HG03558 (cell line): Measurements from ENCODE around the gene PLCB4.

ENCODE experiments used
- ATAC-seq: cut with Tn5 transposase; IDR thresholded peaks from one replicate; pipeline ENCODE4 v1.9.1; 2021; ENCODE audit warnings: moderate number of reproducible peaks; ENCODE audit not compliant: unreplicated experiment; ENCODE audit errors: extremely low read depth

The PLCB4 gene

DNA sequence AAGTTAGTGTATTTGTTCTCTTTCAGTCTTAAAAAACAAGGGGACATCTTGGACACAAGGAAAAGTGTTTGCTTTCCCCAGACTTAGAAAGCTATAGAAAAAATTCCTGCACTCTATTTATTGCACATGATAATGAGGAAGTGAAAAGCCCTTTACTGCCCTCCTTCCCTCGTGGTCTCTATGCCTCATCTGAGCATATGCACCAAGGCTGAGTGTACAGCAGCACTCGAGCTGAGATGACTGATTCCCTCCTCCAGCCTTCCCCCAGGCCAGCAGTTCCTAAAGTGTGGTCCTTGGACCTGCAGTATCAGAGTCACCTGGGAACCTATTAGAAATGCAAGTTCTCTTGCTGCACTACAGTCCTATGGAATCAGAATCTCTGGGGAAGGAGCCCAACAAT, 431.2 kb downstream of the PLCB4 start:
- ATAC-seq = no peak

DNA sequence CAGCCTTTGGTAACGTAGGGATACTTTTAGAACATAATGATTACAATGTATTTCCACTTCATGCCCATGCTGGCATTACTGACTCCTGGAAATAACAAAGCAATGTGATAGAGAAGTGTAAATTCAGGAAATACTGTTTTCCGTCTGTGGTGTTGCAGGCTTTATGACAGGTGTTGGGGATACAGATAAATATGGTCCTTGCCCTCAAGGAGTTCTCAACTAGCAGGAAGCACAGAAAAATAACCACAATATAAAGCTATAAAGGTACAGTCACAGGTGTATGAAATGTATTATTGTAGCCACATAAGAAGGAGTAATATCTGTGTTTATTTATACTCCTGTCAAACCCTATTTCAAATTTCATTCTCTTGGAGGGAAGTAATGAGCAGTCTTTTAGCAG, 432.6 kb downstream of the PLCB4 start:
- no peak for ATAC-seq

DNA sequence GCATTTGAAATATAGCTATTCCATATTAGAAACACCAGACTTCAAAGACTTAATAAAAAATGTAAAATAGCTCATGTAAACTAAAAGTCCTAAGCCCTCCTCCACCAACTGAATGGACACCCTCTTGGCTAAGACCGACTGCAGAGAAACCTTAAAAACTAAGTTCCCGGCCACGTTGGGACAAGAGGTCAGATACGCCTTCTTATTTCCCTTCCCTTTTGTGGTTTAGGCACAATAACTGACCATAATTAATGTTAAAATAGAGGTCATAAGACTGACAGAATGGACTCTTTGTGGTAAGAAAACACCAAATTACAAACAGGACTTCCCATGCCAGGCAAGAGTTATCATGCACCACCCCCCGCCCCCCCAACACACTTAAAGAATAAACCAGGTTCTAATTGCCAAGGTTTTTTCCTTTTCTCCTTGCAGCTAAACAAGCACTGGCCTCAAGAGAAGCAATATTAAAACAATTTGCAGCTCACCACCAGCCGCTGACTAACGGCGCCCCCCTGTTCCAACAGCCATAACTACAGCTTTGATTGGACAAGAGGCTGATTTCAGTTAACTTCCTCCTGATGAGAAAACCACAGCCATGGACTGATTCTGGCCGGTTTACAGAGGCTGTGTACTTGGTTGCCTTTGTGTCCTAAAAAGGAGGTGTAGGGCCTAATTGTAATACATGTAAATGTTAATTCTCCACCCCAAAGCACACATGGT, 434.8 kb downstream of the PLCB4 start:
- no peak for ATAC-seq

DNA sequence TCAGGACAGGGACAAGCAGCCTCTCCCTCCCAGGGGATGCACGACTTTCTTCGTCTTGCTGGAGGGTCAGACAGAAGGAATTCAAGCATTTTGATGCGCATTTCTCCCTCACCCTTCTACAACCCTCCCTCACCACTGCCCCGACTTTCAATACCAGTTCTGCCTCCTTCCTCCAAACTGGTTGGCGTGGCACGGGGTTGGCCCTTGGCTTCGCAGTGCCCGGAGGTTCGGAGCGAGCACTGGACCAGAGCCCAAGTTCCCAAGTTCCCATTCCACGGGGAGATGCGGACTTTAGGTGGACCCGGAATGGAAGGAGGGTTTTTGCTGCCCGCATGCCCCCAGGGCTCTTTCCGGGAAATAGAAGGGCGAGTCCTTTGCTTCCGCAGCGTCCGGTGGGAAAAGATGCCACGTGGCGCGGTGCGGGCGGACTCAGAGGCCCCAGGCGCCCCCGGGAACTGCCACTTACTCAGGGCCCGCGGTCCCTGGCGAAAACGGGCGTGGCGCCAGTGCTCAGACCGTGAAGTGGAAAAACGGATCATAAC, 437.5 kb downstream of the PLCB4 start:
- ATAC-seq = no peak

DNA sequence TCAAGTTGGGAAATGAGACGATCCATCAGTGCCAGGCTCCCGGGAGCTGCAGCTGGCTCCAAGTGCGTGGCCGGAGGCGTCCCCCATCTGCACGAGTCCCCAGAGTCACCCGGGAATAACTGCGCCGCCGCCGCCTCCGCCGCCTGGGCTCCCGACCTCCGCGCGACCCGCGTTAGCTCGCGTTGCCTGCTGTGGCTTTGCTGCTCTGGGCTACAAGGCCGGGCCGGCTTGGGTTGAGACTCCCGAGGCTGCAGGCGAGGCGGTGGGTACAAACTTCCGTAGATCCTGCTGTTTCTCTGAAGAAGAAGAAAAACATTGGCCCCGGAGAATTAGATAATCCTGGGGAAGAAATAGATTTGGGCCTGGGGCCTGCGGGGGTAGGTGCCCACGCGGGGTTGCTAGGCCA, 438.1 kb downstream of the PLCB4 start:
- no peak for ATAC-seq

DNA sequence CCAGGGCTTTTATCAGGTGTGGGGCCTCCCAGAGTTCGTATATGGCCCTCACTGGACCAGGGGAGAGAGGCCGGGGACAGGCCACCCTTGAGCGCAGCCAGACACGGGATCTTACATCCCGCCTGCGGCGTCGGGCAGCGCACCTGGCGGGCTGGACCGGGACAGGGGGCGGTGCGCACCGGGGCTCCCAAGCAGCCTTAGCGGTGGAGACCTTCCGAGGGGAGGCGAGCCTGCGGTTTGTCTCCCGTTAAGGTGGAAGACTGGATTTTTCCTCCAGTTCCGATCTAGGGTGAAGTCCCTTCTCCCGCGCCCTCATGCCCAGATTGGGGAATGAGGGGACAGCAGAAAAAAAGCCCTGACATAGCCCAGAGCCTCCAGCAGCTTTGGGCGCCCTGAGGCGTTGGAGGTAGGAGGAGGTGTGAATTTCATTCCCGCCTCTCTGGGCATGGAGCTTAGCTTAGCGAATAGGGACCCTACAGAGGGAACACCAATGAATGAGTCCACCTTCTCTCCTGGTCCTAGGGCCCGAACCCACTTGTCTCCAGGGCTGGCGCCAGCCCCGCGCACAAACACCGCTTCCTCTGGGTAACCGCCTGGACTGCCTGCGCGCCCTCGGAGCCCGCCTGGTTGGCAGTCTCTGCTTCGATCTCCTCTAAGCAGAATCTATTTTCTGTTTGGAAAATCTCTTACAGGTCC, 438.8 kb downstream of the PLCB4 start:
- no peak for ATAC-seq

DNA sequence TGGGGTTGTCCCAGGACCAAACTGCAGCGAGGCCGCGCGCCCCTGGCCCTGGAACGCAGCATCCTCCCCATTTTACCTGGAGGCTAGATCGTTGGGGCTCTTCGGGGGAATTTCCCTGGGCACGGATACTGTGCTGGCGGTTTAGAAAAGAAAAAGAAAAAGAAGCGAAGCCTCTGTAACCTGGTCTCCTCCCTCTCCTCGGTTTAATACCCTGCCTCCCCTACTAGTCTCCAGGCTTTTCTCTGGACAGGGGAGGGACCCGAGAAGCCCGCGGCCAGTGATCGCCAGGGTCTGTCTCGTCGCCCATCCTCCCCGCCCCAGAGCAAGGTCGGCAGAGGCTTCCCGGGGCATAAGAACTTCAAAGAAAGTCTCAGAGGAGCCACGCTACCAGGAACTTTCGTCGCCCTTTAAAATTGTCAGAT, 439.4 kb downstream of the PLCB4 start:
- ATAC-seq = no peak

DNA sequence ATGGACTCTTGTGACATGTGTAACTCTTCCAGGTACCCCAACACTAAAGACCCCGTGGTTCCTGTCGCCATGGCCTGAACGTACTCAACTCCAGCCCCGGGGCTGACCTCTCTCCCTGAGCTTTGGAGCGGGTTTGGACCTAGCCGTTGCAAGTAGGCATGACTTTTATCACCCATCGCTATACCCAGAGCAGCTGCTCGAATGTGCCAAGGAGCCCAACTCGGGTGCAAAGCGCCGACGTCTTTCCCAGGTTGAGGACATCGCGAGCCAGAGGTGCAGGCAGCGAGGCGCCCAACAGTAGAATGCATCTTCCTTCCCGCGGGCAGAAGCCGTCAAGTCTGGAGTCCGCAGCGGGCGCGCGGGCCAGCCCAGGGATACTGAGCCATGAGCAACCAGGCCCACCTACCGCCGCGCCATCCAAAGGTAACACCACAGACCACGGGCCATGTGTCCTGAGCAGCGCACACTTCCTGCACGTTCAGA, 439.9 kb downstream of the PLCB4 start:
- ATAC-seq = no peak

DNA sequence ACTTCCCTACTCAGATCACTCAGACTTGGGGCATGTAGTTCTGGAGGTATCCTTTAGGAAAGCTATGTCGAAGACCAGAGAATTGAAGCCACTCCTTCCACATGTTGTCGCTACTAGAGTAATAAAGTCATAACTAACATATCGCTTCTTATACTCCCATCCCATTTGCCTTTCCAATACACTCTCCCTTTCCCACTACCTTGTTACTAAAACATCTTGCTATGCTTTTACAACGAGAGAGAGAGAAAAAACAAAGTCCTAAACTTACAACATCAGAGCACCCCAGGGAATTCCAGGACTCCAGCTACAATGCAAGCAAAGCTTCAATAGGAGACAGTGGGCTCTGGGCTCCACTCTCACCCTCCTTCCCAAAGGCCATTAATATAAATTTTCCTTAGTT, 440.4 kb downstream of the PLCB4 start:
- ATAC-seq = no peak

DNA sequence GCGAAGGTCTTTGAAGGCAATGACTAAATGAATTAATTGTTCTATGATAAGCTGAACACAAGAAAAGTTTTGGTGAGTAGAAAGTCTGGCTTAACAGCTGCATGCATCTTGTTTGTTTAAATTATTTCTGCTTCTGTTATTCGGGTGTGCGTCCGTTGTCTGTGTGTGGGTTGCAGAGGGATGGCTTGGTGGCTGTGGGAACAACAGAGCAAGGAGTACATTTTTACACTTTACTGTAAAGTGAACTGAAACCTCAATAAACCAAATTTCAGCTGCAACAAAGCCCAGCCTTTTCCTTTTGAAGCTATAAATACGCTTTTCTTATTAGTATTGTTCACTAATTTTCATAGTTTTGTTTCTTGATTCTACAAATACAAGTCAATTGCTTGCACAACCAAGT, 442.0 kb downstream of the PLCB4 start:
- ATAC-seq = no peak

DNA sequence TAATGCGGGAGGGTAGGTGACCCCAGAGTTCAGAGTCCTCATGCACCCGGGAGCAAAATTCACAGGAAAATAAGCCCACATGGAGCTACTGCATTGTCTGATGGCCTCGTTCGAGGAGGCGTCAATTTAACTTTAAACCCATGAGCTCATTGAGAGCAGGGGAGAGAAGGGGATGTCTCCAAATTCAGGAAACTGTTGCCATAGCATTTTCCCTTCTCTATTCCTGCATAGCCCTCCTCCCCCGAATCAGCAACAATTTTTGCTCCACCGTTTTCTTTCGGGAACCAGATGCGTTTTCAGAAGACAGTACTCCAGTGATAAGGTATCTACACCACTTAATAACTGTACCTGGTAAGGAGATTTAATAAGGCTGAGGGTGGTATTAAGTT, 445.2 kb downstream of the PLCB4 start:
- no peak for ATAC-seq

DNA sequence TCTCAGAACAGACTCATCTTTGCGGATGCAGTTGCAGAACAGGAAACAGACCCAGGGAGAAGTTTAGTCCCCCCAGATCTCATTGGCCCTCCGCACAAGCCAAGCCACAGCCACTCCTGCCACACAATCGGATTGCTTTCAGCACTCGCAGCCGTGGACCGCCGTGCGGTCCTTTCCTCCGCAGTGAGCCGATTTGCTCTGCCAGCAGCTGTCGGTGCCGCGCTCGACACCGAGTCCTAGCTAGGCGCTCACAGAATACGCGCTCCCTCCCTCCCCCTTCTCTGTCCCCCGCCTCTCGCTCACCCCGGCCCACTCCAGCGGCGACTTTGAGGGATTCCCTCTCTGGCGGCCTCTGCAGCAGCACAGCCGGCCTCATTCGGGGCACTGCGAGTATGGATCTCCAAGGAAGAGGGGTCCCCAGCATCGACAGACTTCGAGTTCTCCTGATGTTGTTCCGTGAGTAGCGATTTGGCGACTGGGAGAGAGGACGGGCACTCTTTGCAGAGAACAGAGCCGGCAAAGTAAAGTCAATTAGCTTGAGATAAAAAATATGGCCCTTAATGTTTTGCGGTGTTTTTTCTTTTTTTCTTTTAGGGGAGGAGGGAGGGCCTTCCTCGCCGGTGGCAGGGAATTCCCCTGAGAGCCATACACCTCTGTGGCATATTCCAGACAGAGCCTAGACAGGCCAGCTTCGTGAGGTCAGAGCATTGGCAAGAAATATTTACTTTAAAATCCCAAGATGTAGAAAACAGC, 445.8 kb downstream of the PLCB4 start, which contains the start of gene LAMP5:
Gene LAMP5 (plus strand): TSS at position 130 of the 753 bp plus-strand sequence. CDS start 263 bp downstream, at position 393.
- ATAC-seq = no peak

DNA sequence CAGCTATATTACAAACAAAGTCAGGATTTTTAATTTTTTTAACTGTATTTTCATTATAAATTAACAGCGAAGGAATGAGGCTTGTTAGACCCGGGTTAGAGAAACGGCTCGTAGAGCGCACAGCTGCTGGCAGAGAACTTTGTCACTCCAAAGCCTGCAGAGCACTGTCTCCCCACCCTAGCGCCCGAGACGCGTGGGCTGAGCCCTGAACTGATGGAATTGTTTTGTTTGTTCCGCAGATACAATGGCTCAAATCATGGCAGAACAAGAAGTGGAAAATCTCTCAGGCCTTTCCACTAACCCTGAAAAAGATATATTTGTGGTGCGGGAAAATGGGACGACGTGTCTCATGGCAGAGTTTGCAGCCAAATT, 446.3 kb downstream of the PLCB4 start:
- no peak for ATAC-seq

DNA sequence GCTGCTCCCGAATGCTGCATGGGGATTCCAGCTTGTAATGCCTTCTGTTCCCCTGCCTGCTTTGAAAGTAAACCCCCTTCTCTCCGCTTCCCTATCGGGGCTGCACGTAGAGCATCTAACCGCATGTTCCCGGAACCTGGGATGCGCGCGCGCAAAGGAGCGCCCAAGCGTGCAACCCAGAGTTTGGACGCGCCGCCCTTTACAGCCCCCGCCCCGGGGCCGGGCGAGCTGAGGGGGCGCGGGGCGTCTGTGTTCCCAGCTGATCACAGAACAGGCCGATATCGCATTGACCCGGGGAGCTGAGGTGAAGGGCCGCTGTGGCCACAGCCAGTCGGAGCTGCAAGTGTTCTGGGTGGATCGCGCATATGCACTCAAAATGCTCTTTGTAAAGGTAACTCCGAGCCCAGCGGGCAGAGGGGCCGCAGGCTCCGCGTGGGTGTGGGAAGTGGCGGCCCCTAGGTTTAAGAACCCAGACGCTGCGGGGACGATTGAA, 446.9 kb downstream of the PLCB4 start:
- ATAC-seq = no peak

DNA sequence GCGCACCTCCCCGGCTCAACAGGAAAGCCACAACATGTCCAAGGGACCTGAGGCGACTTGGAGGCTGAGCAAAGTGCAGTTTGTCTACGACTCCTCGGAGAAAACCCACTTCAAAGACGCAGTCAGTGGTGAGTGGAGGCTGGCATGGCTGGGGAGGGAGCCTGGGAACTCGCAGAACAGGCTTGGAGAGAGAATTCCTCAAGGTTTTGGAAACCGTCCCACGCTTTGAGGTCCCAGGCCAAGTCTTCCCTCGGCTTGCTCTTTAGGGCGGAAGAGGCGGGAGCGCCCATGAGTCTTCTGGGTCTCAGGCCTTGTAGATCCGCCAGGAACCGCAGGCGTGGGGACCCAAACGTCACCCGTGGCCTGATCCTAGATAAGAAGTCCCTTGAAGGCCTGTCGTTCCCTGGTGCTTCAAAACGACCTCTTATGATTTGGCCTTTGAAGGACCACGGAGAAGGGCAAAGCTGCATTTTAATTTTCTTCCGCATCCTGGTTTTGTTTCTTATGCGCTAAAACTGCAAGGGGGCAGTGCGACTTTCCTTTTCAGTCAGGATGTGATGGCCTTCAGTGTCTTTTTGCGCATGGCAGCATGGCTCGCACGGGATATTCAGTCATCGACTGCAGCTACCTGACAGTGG, 447.5 kb downstream of the PLCB4 start:
- no peak for ATAC-seq

DNA sequence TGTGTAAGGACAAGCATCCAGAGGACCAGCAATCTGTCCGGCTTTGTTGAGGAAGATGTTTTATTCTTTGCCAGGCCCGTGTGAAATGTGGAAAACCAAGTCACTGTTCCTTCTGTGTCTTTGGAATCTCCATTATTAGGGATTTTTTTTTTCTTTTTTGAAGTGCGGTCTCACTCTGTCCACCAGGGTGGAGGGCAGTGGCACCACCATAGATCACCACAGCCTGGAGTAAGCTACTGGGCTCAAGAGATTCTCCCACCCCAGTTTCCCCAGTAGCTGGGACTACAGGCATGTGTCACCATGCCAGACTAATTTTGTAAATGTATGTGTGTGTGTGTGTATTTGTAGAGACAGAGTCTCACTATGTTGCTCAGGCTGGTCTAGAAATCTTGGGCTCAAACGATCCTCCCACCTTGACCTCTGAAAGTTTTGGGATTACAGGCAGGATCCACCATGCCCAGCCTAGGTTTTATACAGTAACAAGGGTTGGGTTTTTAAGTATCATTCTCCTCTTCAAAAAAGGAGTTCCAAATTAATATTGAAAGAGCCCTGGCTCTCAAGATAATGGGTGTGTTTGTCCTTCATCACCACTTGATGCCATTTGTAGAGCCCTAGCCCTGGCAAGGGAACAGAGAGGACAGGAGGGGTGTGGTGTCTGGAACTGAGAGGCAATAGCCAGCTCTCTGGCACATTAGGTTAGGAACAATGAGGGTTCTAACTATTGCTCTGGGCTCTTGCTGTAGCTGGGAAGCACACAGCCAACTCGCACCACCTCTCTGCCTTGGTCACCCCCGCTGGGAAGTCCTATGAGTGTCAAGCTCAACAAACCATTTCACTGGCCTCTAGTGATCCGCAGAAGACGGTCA, 448.6 kb downstream of the PLCB4 start:
- no peak for ATAC-seq

DNA sequence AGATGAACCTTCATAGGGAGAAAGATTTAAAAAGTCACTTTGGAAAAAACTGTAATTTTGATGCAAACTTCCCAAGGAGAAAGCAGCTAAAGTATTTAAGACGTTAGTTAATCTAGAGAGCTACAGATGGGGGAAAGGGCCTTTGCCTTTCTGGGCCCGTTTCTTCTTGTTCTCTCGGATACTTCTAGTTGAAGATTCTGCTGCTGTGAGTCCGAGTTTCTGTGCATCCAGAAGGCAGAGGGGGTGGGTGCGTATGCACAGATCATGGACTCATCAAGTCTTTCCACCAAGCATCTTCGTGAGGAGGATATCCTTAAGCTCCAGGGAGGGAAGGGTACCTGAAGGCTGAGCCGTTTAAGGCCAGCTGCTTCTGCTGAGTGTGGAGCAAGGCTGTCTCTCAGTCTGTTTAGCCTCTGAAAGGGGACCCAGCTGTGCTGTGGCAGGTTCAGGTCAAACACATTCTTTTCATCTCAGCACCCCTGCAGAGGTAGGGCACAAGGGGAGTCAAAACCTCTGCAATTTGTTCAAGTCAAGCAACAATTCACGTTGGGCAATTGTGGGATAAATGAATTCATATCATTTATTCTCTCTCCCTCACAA, 449.8 kb downstream of the PLCB4 start:
- ATAC-seq = no peak

DNA sequence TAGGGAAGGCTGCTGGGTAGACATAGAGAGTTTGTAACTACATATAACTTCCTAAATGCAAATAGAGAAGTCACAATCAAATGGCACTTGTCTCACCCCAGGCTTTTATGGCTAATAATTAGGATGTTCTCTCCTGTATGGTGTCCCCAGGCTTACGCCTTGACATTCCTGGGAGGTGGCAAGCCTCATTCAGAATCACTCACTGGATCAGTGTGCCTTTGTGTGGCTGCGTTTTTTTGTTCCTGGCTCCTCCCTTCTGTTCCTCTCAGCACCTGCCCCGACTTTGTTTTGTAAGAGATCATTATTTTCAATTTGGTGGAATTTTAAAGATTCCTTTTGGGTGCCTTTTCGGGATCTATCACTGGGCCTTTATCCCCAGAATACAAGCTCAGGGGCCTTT, 451.2 kb downstream of the PLCB4 start:
- ATAC-seq = no peak

DNA sequence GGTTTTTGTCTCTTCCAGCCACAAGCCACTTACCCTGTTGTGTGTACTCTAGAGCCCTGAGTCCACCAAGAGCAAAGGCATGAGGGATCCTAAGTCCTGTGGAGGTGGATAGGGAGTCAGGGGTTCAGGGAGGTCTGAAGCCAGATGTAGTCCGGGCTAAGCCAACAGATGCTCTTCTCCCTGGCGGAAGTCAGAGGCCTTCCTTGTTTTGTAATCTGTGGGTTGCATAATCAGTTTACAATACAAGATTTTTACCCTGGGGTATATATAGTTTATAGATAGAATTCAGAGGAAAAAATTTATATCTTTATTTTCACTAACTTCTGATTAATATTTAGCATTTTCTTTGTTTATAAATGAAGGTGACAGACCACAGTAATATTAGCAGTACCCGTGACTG, 454.7 kb downstream of the PLCB4 start:
- no peak for ATAC-seq
